Head of caudate nucleus (tissue), 42 donors: ENCODE measurements around the gene ADAMTS6.

Experiments used
- DNase-seq, 42 donors: peaks; one replicate each; pipeline versions ENCODE4 v3.0.0 to v3.0.0-alpha.2; 2020 to 2021; ENCODE audit warnings: mixed read lengths in 7 of 42
- intact Hi-C: fragments of 100-400 bp; cut with DNase I; formaldehyde crosslinking; loops from one replicate; pipeline ENCODE4 v1.15.0; 2022

Gene ADAMTS6

DNA sequence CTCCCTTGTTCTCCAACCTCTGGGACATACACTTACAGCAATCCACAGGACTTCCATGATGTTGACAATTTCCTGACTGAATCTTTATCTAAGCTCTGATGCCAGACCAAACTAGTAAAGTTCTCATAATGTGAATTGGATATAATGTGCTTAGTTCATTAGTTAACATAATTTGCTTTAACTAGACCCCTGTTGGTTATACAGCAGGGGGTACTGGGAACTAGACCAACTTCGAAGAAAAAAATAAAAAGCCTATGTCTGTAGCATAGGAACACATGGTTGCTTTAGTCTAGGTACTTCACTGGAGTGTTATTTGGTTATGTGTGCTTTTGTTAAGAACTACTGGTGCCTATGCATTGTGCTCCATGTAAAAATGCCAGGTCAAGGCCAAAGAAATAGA, 173.8 kb downstream of the ADAMTS6 start:
- intact Hi-C loops = no loop called here
- no peak for DNase-seq

- DNase-seq = no peak
- intact Hi-C loops = no loop called here
These were observed 174.6 kb downstream of the ADAMTS6 start for GRCh38 chr5:65307088-65307487.

DNA sequence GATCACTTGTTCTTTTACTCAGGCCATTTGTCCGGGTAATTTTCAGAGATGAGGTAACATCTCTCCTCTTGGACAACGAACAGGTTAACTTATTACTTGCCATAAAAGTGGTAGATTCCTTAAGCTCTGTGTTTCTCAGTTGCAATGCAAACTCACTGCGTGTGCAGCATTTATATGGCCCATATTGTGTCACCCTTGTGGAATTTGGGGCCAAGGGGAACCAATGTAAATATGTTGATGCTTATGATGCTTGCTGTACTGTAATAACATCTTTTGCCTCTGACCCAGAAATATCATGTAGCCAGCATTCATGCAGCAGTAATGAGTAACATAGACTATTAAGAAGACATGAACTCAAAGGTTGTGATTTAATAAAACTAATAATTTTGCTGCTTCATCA, 175.8 kb downstream of the ADAMTS6 start:
- no peak for DNase-seq
- intact Hi-C loops = no loop called here

GRCh38 chr5:65299861-65300260, 181.9 kb downstream of the ADAMTS6 start:
- intact Hi-C loops = no loop called here
- DNase-seq = no peak

GRCh38 chr5:65296067-65296466, 185.7 kb downstream of the ADAMTS6 start:
- DNase-seq = no peak
- intact Hi-C loops = no loop called here

DNA sequence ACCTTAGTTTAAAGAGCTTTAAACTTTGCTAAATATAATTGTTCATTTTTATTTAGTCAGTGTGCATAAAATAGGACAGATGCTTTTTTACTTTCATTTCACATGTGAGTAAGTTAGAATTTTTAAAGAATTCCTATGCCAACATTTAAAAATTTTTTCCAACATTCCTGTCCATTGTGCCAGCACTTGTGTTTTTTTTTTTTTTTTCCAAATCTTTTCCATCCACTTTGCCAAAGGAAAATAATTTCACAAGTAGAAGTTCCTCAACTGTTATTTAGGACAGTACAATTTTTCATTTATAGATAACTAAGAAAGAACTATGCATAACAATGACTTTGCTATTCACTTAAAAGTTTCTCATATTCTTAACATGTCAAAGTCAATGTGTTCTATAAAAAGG, 189.5 kb downstream of the ADAMTS6 start:
- DNase-seq = no peak
- intact Hi-C loops = no loop called here

DNA sequence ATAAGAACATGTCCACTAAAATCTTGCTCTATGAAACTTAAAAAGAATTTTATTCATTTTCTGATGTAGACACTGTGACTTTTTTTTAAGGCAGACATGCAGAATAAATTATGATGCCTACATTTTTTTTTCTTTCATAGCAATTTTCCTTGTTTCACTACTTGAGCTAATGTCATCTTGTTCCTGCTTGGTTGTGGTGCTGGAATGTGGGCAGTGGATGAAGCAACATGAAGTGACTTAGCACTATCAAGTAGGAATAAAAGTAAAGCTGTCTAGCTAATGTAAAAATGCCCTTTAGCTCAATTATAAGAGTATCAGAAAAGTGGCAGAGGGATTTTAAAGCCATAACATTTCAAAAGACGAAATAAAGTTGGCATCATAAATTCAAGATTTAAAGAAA, 191.0 kb downstream of the ADAMTS6 start:
- DNase-seq = no peak
- intact Hi-C loops = no loop called here

- DNase-seq = no peak
These were observed 193.1 kb downstream of the ADAMTS6 start for GRCh38 chr5:65288657-65289056.

DNA sequence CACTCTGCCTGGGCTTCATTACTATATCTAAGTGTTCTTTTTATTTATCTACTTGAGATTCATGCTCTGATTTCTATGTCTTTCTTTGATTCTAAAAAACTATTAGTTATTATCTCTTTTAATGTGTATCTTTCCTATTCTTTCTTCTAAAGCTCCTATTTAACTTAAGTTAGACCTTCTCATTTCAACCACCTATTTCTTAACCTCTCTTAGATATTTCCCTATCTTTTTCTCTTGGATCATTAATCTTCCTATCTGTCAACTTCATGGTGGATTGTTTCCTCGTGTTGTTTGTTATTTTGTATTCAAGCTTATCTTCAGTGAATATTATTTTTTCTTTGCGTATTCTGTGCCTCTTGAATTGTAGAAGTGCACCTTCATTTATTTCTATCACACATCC, 202.1 kb downstream of the ADAMTS6 start:
- DNase-seq = no peak
- intact Hi-C loops = no loop called here

More at GRCh38 chr5:65288657-65289056, 193.1 kb downstream of the ADAMTS6 start:
- intact Hi-C loops = no loop called here

DNA sequence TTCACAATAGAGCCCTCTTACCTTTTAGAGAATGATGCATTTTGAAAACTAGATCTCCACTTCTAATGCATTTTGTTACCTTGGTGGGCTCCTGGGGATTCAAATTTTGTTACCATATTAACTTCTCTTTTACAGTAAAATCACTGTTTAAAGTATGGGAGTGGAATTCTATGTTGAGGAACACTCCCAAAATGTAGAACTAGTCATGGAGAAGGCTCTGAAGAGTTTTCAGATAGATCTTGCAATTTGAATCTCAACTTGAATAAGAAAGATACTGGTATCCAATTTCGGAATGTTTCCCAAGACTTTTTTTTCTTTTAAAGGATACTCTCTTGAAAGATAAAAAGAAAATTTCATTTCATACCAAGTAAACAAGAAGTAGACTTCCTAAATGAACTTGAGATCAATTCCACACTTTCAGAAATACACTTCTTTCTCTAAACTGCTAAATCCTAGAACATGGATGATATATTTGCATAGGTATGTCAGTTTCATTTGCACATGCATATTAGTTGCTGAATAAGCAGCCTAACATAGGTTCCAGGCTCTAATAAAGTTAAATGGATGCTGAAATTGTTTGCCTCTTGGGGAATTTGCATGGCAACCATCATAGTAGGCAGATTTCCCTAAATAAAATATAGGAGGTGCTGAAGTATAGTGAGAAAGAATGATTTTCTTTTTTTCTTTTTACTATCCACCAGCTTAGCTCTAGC, 205.4 kb downstream of the ADAMTS6 start:
- DNase-seq = no peak
- intact Hi-C loops = no loop called here

- DNase-seq = no peak
- intact Hi-C loops = no loop called here
These were observed 209.8 kb downstream of the ADAMTS6 start for GRCh38 chr5:65271906-65272305.

- DNase-seq = no peak
- intact Hi-C loops = no loop called here
These were observed 213.2 kb downstream of the ADAMTS6 start for GRCh38 chr5:65268525-65268924.

DNA sequence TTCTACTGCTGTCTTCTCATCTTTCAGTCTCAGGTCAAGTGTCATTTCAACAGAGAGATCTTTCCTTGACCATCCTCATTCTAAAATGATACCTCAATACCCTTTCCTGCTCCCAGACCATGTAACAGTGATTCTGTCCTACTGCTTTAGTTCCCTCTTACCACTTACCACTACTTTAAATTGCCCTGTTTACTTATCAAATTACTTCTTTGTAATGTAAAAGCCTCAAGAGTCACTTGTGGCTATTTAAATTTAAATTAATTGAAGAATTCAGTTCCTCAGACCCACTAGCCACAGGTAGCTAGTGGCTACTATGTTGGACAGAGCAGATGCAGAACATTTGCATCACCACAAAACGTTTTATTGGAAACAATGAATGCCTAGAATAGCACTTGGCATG, 217.3 kb downstream of the ADAMTS6 start:
- intact Hi-C loops = no loop called here
- no peak for DNase-seq

DNA sequence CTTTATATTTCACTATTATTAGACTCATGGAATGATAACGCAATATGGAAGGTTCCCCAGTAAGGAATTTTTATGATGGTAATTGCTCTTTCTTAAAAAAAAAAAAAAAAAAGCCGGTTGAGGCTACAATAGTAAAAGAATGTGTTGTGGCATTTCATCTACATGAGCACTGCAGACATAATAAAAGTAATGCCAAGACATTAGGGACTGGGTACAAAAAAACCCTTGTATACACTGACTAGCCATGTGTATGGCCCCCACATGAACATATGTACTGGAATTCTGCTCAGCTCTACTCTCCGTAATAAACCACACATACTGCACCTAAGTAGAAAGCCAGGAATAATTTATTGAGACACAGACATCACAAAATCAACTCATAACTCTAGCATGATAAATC, 218.4 kb downstream of the ADAMTS6 start:
- no peak for DNase-seq

DNA sequence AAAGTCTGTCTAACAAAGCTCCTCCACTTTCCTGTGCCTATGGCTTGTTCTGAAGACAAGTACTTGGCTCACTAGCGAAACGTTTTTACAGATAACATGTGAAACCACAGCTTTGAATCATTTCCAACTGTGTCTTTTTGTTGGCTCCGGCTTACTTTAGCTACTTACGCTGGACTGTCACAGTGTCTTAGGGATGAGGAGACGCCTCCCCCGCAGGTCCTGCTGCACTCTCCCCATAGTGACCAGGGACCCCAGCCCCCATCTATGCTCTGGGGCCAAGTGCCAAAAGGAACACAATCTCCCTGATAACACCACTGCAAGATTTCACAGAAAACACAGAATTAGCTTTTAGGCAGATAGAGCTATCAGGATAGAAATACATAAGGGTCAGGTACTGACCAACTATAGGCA, 219.1 kb downstream of the ADAMTS6 start:
- intact Hi-C loops = no loop called here
- no peak for DNase-seq

More for the DNA sequence above, 218.4 kb downstream of the ADAMTS6 start:
- intact Hi-C loops = no loop called here

DNA sequence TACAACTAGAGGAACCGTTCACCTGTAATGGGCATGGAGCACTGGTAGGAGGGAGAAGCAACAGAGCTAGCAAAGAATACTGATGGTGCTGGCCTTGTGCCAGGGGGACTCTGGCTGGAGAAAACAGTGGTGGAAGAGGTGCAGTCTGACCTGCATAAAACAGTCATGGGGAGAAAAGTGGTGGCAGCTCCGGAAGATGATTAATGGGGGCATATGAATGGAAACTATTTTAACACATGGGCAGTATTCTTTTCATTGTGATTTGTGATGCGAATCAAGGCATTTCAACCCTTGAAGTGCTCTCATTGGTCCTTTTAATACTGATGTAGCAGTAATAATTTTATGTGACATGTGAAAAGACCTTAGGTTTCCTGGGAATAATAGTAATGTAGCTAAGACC, 219.6 kb downstream of the ADAMTS6 start:
- intact Hi-C loops = no loop called here
- DNase-seq = peak in 9 of 42 donors; percentile 2 to 58 (median 19)

GRCh38 chr5:65261499-65261898, 220.2 kb downstream of the ADAMTS6 start:
- intact Hi-C loops = no loop called here
- no peak for DNase-seq

GRCh38 chr5:65255294-65255693, 226.4 kb downstream of the ADAMTS6 start:
- no peak for DNase-seq
- intact Hi-C loops = no loop called here

DNA sequence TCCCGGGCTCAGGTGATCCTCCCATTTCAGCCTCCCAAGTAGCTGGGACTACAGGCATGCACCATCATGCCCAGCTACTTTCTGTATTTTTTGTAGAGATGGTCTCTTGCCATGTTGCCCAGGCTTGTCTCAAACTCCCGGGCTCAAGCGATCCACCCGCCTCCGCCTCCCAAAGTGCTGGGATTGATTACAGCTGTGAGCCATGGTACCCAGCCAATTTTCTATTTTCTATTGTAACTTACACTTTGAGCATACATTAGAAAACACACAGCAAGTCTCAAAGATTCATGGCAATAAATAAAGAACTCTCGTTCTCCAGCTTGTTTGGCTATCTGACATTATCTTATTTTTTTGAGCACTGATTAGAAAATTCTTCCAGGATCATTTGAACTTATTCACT, 228.7 kb downstream of the ADAMTS6 start:
- no peak for DNase-seq
- intact Hi-C loops = no loop called here

- intact Hi-C loops = no loop called here
- no peak for DNase-seq
These were observed 232.8 kb downstream of the ADAMTS6 start for GRCh38 chr5:65248896-65249295.

DNA sequence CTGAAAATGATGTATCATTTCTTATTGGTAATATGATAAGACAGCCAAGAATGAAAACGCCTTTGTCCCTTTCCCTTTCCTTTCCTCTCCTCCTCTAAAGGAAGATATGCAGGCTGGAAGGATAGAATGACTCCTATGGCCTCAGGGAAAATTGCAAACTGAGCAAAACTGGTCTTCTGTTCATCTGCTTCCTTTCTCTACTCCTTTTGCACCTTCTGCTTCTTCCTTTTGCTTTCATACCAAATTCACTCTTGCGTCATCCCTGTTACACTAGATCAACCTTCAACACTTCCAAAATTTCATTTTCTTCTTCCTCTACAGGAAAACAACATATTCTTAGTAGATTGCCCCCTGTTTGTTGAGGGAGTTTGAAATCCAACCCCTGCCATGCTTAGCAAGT, 234.1 kb downstream of the ADAMTS6 start:
- no peak for DNase-seq
- intact Hi-C loops = no loop called here

DNA sequence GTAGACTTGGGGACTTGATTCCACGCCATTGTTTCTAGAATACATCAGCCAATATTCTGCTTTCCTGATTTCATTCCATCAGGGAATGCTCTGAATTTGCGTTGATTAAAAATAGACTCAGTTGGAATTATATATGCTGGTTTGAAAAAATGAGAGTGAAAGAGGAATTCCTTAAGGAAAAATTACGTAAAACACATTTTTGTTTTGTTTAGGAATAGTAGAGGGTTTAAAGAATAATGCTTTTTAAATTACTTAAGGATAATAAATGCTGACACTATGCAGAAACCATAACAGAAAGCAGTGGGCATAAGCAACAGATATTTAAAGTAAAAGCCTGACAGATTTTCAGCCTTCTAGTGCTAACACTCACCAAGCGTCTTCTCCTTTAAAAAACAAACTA, 235.0 kb downstream of the ADAMTS6 start:
- intact Hi-C loops = no loop called here
- DNase-seq = no peak
